Gastroesophageal sphincter (tissue), 3 donors: ENCODE measurements around the gene RYR3.

Experiments
- POLR2A ChIP-seq, 2 donors: fragments of 450-650 bp; IDR thresholded peaks; one replicate each; pipeline ENCODE4 v1.6.1; 2017; ENCODE audit warnings: antibody characterized with exemption in 2 of 2, mild to moderate bottlenecking in 2 of 2, moderate library complexity in 1 of 2
- POLR2AphosphoS5 ChIP-seq: sonication (generic); formaldehyde crosslinking; IDR thresholded peaks from one replicate; pipeline ENCODE4 v1.6.1; 2017; ENCODE audit warnings: antibody characterized with exemption
- TF ChIP-seq, protein P1 (sequence below), 4 experiments: fragments of 200-600 bp in 2 of 4; fragments of 450-650 bp in 2 of 4; sonication (generic) in 1 of 4; IDR thresholded peaks; one replicate each; pipeline ENCODE4 v1.5.1; 2017 to 2019; ENCODE audit warnings: antibody characterized with exemption in 4 of 4, mild to moderate bottlenecking in 2 of 4, moderate library complexity in 2 of 4

GRCh38 chr15:33860754-33861153 lies 550.0 kb downstream of the RYR3 start:
- TF ChIP-seq, protein P1, sequence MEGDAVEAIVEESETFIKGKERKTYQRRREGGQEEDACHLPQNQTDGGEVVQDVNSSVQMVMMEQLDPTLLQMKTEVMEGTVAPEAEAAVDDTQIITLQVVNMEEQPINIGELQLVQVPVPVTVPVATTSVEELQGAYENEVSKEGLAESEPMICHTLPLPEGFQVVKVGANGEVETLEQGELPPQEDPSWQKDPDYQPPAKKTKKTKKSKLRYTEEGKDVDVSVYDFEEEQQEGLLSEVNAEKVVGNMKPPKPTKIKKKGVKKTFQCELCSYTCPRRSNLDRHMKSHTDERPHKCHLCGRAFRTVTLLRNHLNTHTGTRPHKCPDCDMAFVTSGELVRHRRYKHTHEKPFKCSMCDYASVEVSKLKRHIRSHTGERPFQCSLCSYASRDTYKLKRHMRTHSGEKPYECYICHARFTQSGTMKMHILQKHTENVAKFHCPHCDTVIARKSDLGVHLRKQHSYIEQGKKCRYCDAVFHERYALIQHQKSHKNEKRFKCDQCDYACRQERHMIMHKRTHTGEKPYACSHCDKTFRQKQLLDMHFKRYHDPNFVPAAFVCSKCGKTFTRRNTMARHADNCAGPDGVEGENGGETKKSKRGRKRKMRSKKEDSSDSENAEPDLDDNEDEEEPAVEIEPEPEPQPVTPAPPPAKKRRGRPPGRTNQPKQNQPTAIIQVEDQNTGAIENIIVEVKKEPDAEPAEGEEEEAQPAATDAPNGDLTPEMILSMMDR (IDR thresholded peaks at IDR 0.05): no peak
- TF ChIP-seq POLR2A (IDR thresholded peaks at IDR 0.05): no peak
- no peak for TF ChIP-seq POLR2AphosphoS5
